ENCODE results near the gene FARP2.
"Not testable (repeated sequence)": the region's sequence is repeated elsewhere in the genome, so short reads cannot be mapped to it uniquely, and the experiment has no call there.

- TF ChIP-seq CTCF, POLR2AphosphoS5 (IDR thresholded peaks at IDR 0.05): not testable (repeated sequence)
Measured at GRCh38 chr2:241525818-241526780, 170.0 kb downstream of the FARP2 start.
